COLO668 (cell line): ENCODE results near the gene KRTAP5-2.
"Not testable (repeated sequence)": the region's sequence is repeated elsewhere in the genome, so short reads cannot be mapped to it uniquely, and the experiment has no call there.

Source experiments
- DNase-seq: peaks from one replicate; lab custom pipeline; 2025; ENCODE audit not compliant: unreplicated experiment; lab: John Stamatoyannopoulos, UW

KRTAP5-2 gene

GRCh38 chr11:1592628-1593027 lies 5.5 kb downstream of the KRTAP5-2 start:
- no peak for DNase-seq

- no peak for DNase-seq
Observed at GRCh38 chr11:1589996-1590395, 8.1 kb downstream of the KRTAP5-2 start.

GRCh38 chr11:1589191-1589963 lies 8.7 kb downstream of the KRTAP5-2 start:
- not testable (repeated sequence) for DNase-seq

- no peak for DNase-seq
Observed at GRCh38 chr11:1586699-1587098, 11.4 kb downstream of the KRTAP5-2 start.

- not testable (repeated sequence) for DNase-seq
Observed at GRCh38 chr11:1584661-1585370, 13.3 kb downstream of the KRTAP5-2 start, which contains the start of gene KRTAP5-1. TSS of gene KRTAP5-1 (minus strand) at chr11:1585283. CDS start at chr11:1585249, 34 bp downstream.

- DNase-seq: not testable (repeated sequence)
Observed at GRCh38 chr11:1582909-1583308, 15.2 kb downstream of the KRTAP5-2 start.

GRCh38 chr11:1581976-1582375 lies 16.1 kb downstream of the KRTAP5-2 start:
- DNase-seq: no peak

GRCh38 chr11:1576825-1577224 lies 21.3 kb downstream of the KRTAP5-2 start:
- no peak for DNase-seq

GRCh38 chr11:1575756-1576155 lies 22.3 kb downstream of the KRTAP5-2 start:
- not testable (repeated sequence) for DNase-seq

GRCh38 chr11:1574933-1575242 lies 23.2 kb downstream of the KRTAP5-2 start:
- DNase-seq: no peak

GRCh38 chr11:1574238-1574932 lies 23.7 kb downstream of the KRTAP5-2 start:
- DNase-seq: peak; percentile 74

- no peak for DNase-seq
Observed at GRCh38 chr11:1573903-1574237, 24.2 kb downstream of the KRTAP5-2 start.

GRCh38 chr11:1573077-1573902 lies 24.8 kb downstream of the KRTAP5-2 start:
- DNase-seq: peak; percentile 55

- peak; percentile 83 for DNase-seq
Observed at GRCh38 chr11:1572197-1573076, 25.7 kb downstream of the KRTAP5-2 start, which contains the start of gene DUSP8. TSS of gene DUSP8 (minus strand) at chr11:1572271. CDS start at chr11:1565826, 6,445 bp downstream.

GRCh38 chr11:1571760-1572196 lies 26.3 kb downstream of the KRTAP5-2 start:
- DNase-seq: no peak

GRCh38 chr11:1570896-1571759 lies 27.0 kb downstream of the KRTAP5-2 start:
- peak; percentile 43 for DNase-seq

- no peak for DNase-seq
Observed at GRCh38 chr11:1570531-1570895, 27.6 kb downstream of the KRTAP5-2 start.

GRCh38 chr11:1570001-1570453 lies 28.1 kb downstream of the KRTAP5-2 start:
- no peak for DNase-seq

GRCh38 chr11:1569251-1569780 lies 28.8 kb downstream of the KRTAP5-2 start:
- no peak for DNase-seq
